Brain microvascular endothelial cell (primary cell): ENCODE data around the gene NEAT1.
"Not testable (repeated sequence)": the region's sequence is repeated elsewhere in the genome, so short reads cannot be mapped to it uniquely, and the experiment has no call there.

Source experiments
- DNase-seq: peaks from one replicate; pipeline ENCODE4 v3.0.0-alpha.2; 2020
- H3K27ac ChIP-seq: fragments of 250-450 bp; sonication (Bioruptor Pico); 2 replicates; pipeline ENCODE4 v1.5.1; 2020; ENCODE audit warnings: mild to moderate bottlenecking, moderate library complexity
- H3K27me3 ChIP-seq: fragments of 250-450 bp; sonication (Bioruptor Pico); replicated peaks from 2 replicates; pipeline ENCODE4 v1.5.1; 2020; ENCODE audit warnings: mild to moderate bottlenecking
- H3K36me3 ChIP-seq: fragments of 250-450 bp; sonication (Bioruptor Pico); replicated peaks from 2 replicates; pipeline ENCODE4 v1.5.1; 2020; ENCODE audit warnings: mild to moderate bottlenecking
- H3K4me3 ChIP-seq: 2 replicates; pipeline ENCODE4 v1.5.1; 2011; ENCODE audit warnings: low read depth, mild to moderate bottlenecking, control low read depth, low read length, moderate library complexity
- CTCF ChIP-seq: IDR thresholded peaks from 2 replicates; pipeline ENCODE4 v1.5.1; 2011; ENCODE audit warnings: low read depth, mild to moderate bottlenecking, moderate library complexity, low read length, control low read depth, inconsistent platforms; ENCODE audit errors: missing control alignments
- in situ Hi-C: cut with HindIII; loops from 2 replicates; pipeline ENCODE4 v1.10.0; 2017; ENCODE audit warnings: low sequenced_read_pairs, low pct_ligation_motif_present

The NEAT1 gene

DNA sequence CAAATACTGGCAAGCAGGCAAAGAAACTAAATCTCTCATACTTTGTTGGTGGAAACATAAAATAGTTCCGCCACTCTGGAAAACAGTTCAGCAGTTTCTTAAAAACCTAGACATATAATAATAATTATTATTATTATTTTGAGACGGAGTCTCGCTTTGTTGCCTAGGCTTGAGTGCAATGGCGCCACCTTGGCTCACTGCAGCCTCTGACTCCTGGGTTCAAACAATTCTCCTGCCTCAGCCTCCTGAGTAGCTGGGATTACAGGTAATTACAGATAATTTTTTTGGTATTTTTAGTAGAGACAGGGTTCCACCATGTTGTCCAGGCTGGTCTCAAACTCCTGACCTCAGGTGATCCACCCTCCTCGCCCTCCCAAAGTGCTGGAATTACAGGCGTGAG, 44.7 kb downstream of the NEAT1 start:
- in situ Hi-C loops, H3K27me3 ChIP-seq, H3K36me3 ChIP-seq, DNase-seq, H3K27ac ChIP-seq, H3K4me3 ChIP-seq: not testable (repeated sequence)
- TF ChIP-seq CTCF = peak; percentile 24

DNA sequence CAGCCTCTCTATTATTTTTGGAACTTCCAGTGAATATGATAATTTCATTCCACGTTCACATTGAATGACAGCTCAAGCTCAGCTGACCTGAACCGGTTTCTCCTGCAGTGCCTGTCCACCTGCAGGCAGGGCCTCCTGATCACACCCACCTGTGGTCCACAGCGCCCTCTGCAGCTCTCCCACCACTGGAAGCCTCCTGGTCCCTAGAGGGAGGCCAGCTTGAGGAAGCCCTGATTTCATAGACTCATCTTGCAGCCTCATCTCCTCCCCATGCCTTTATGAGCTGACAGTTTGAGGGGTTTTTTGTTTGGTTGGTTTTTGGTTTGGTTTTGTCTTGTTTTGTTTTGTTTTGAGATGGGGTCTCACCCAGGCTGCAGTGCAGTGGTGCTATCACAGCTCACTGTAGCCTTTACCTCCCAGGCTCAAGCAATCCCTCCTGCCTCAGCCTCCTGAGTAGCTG, 46.3 kb downstream of the NEAT1 start:
- peak; percentile 67 for TF ChIP-seq CTCF
- in situ Hi-C loops = no loop called here
- no peak for DNase-seq
- no peak overlapping the region for H3K27ac ChIP-seq
- no peaks in the 10 kb centered on the region for H3K27me3 ChIP-seq
- no peaks in the 10 kb centered on the region for H3K36me3 ChIP-seq
- no peak overlapping the region for H3K4me3 ChIP-seq

DNA sequence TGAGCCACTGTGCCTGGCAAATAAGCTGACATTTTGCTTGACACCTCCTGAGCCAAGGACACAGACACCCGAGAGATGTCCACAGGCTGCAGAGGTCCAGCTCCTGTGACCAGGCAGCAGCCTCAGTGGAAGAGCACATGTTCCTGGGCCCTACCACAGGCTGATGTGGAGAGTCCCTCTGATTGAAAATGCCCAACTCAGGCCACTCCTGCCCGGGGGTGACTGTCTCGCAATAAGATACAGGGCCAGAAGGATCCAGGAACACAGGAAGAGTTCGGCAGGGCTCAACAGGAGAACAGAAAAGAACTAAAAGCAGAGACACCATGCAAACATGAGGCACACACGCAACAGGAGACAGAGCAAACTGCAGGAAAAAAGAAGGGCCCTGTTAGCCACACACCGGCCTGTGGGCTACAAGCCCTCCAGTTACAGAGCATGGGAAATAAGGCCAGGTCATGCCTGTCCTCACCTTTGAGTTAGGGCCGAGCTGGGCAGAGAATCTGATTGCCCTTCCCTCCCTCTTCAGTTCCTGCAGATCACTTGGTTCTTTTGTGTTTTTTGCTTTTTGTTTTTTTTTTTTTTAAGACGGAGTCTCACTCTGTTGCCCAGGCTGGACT, 47.9 kb downstream of the NEAT1 start:
- Histone ChIP-seq H3K27me3 (no peaks in the 10 kb centered on the region), H3K4me3 (no peak overlapping the region), H3K27ac (no peak overlapping the region), H3K36me3 (no peaks in the 10 kb centered on the region)
- no peak for DNase-seq
- in situ Hi-C loops = no loop called here
- TF ChIP-seq CTCF = no peak

DNA sequence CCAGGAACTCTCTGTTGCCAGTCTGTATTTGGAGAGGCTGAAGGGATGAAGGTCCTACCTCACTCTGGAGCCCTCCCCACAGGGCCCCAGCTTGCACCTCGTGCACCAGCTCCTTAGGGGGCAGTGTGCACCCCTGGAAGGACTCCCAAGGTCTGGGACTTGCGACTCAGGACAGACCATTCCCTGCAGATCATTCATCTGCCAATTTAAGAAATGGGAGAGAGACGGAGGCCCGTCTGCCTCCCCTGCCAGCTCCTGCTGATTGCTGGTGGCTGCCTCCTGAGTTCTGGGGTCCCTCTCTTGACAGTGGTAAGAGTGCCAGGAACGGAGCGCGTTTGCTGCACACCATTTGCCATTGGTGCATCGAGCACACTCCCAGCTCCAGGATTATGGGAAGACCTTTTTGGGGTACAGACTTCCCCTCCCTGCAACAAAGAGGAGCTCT, 48.9 kb downstream of the NEAT1 start:
- H3K27me3 ChIP-seq = no peaks in the 10 kb centered on the region
- no peaks in the 10 kb centered on the region for H3K36me3 ChIP-seq
- peak overlapping the region; percentile 89 for H3K27ac ChIP-seq
- DNase-seq = peak; percentile 65
- in situ Hi-C loops = no loop called here
- TF ChIP-seq CTCF = peak; percentile 77
- peak overlapping the region; percentile 17 for H3K4me3 ChIP-seq

GRCh38 chr11:65472588-65473277, 50.1 kb downstream of the NEAT1 start:
- H3K27ac ChIP-seq = peak overlapping the region; percentile 89
- H3K4me3 ChIP-seq, H3K27me3 ChIP-seq, in situ Hi-C loops, DNase-seq, H3K36me3 ChIP-seq: not testable (repeated sequence)

DNA sequence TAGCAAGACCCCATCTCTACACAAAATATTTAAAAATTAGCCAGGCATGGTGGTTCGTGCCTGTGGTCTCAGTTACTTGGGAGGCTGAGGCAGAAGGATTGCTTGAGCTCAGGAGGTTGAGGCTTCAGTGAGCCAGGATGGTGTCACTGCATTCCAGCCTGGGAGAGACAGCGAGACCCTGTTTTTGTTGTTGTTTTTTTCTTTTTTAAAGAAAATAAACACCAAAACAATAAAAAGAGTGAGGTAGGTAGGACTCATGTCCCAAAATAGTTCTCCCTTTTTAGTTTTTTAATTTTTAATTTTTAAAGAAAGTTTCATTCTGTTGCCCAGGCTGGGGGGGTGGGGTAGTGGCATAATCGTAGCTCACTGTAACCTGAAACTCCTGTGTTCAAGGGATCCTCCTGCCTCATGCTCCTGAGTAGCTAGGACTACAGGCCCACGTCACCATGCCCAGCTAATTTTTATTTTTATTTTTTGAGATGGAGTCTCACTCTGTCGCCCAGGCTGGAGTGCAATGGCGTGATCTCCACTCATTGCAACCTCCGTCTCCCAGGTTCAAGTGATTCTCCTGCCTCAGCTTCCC, 50.8 kb downstream of the NEAT1 start:
- TF ChIP-seq CTCF = no peak

More for the DNA sequence above, 50.8 kb downstream of the NEAT1 start:
- Histone ChIP-seq H3K4me3 (no peak overlapping the region), H3K36me3 (no peaks in the 10 kb centered on the region), H3K27ac (peak overlapping the region; percentile 89), H3K27me3 (no peaks in the 10 kb centered on the region)
- no peak for DNase-seq
- in situ Hi-C loops = no loop called here
